Measurements from ENCODE around the gene SHANK1. TPM values are rescaled to one million over a fixed set of nuclear protein-coding genes. Genes with fewer than 3 reads are reported as not detected.

The SHANK1 gene
- total RNA-seq, 2 donors from 2014 or later, result 0.28 to 1.6 TPM

- DNase-seq (ENCODE audit: low spot score) (no peak), ATAC-seq (ENCODE audit: insufficient number of reproducible peaks, low FRiP score, low read depth) (no peak)
- Histone ChIP-seq H3K36me3 (no peaks in the 10 kb centered on the region), H3K4me3 (peak overlapping the region; percentile 55), H3K27ac (no peak overlapping the region), H3K27me3 (replicated peaks; ENCODE audit: insufficient read depth) (no peaks in the 10 kb centered on the region), H3K9me3 (no peaks in the 10 kb centered on the region), H3K4me1 (ENCODE audit: control insufficient read depth in 1 of 2, low read depth in 2 of 2) (peaks cover 5 to 8% of the 10 kb centered on the region in 2 donors)
- no peak for TF ChIP-seq CTCF (IDR thresholded peaks at IDR 0.05)
Observed at GRCh38 chr19:50718255-50719118, 1.1 kb downstream of the SHANK1 start.

- no peak for TF ChIP-seq CTCF (IDR thresholded peaks at IDR 0.05)
- Histone ChIP-seq H3K4me3 (no peak overlapping the region), H3K36me3 (no peaks in the 10 kb centered on the region), H3K27me3 (replicated peaks; ENCODE audit: insufficient read depth) (no peaks in the 10 kb centered on the region), H3K27ac (no peak overlapping the region), H3K4me1 (ENCODE audit: control insufficient read depth in 1 of 2, low read depth in 2 of 2) (peaks cover 5 to 8% of the 10 kb centered on the region in 2 donors), H3K9me3 (no peaks in the 10 kb centered on the region)
- no peak for ATAC-seq (ENCODE audit: insufficient number of reproducible peaks, low FRiP score, low read depth)
- DNase-seq (ENCODE audit: low spot score), result no peak
Observed at GRCh38 chr19:50717891-50718254, 1.7 kb downstream of the SHANK1 start.

- no peak for TF ChIP-seq CTCF (IDR thresholded peaks at IDR 0.05)
- Histone ChIP-seq H3K27me3 (replicated peaks; ENCODE audit: insufficient read depth) (no peaks in the 10 kb centered on the region), H3K27ac (no peak overlapping the region), H3K4me1 (ENCODE audit: control insufficient read depth in 1 of 2, low read depth in 2 of 2) (peaks cover 5 to 8% of the 10 kb centered on the region in 2 donors), H3K4me3 (no peak overlapping the region), H3K9me3 (no peaks in the 10 kb centered on the region), H3K36me3 (no peaks in the 10 kb centered on the region)
- DNase-seq (ENCODE audit: low spot score) (no peak), ATAC-seq (ENCODE audit: insufficient number of reproducible peaks, low FRiP score, low read depth) (no peak)
Observed at GRCh38 chr19:50717026-50717723, 2.4 kb downstream of the SHANK1 start.

- no peaks in the 10 kb centered on the region for H3K27me3 ChIP-seq (replicated peaks; ENCODE audit: insufficient read depth)
- no peak for TF ChIP-seq CTCF (IDR thresholded peaks at IDR 0.05)
- H3K4me1 ChIP-seq (ENCODE audit: control insufficient read depth in 1 of 2, low read depth in 2 of 2), result peaks cover 5 to 8% of the 10 kb centered on the region in 2 donors
- no peak for DNase-seq (ENCODE audit: low spot score)
- H3K4me3 ChIP-seq, result no peak overlapping the region
- no peak for ATAC-seq (ENCODE audit: insufficient number of reproducible peaks, low FRiP score, low read depth)
- H3K27ac ChIP-seq, result no peak overlapping the region
- H3K9me3 ChIP-seq, result no peaks in the 10 kb centered on the region
- H3K36me3 ChIP-seq, result no peaks in the 10 kb centered on the region
Observed at GRCh38 chr19:50716178-50717025, 3.2 kb downstream of the SHANK1 start.
